ELF-1 (cell line): Measurements from ENCODE around the gene GALNT10.

ENCODE experiments used
- DNase-seq: peaks from one replicate; pipeline ENCODE4 v3.0.0-alpha.2; 2016; ENCODE audit warnings: low read depth, low spot score

GALNT10 gene

DNA sequence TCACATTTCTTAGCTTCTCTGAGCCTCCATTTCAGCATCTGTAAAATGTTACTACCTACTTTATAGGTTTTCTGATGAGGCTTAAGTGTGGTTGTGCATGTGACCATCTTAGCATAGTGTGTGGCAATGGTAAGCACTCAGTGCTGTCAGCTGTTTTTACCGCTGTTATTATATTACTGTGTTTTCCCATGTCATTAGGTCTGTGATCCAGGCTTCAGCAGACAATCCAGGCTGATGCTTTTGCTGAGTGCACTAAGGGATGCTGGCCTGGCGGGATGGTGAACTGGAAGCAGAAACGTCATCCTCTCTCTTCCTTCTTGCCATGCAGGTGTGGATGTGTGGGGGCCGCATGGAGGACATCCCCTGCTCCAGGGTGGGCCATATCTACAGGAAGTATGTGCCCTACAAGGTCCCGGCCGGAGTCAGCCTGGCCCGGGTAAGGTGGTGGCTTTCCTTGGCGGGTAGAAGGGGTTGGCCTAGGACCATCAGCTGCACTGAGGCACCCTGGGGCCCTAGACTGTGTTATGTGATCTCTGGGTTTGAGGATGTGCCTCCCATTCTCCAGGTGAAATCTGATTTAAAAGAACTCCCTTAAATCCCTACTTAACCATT is 213.3 kb downstream of the GALNT10 start:
- no peak for DNase-seq

DNA sequence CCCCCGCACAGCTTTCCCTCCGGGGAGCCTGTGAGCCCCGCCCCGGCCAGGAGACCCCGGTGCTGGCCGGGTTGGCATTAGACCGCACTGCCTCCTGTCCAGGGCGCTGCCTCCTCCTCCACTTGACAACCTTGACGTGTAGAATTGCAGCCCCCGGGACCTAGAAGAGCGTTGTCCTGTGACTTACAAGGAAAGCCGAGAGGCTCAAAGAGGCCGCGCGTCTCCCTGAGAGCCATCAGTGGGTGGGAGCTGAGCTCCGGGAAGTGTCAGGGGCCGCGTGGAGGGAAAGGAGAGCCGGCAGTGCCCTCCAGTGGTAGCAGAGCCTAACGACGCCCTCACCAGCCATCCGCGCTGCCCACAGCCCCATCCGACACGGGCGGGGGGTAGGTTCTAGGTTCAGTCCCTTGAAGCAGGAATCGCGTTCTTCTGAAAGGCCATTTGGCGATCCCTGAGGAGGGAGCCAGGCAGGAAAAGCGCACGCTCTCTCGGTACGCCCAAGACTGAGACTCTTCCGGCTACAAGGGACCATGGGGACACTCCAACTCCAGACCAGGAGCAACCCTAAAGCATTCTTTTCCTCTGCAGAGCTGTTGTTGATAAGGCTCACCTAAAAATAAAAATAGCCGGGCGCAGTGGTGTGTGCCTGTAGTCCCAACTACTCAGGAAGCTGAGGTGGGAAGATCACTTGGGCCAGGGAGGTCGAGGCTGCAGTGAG is 214.7 kb downstream of the GALNT10 start:
- DNase-seq: peak; percentile 96

DNA sequence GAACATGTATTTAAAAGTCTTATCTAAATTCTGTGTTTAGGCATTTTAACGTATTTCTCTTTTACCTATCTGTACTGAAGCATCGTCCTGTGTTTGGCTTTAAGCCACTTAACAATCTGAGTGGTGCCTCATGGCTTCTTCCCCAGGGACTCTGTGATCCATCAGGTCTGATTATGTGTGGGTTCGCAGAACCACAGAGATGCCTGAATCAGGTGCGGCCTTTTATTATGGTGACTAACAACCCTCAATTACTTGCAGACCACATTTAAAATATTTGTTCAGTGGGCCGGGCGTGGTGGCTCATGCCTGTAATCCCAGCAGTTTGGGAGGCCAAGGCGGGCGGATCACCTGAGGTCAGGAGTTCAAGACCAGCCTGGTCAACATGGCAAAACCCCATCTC is 215.7 kb downstream of the GALNT10 start:
- DNase-seq: no peak

DNA sequence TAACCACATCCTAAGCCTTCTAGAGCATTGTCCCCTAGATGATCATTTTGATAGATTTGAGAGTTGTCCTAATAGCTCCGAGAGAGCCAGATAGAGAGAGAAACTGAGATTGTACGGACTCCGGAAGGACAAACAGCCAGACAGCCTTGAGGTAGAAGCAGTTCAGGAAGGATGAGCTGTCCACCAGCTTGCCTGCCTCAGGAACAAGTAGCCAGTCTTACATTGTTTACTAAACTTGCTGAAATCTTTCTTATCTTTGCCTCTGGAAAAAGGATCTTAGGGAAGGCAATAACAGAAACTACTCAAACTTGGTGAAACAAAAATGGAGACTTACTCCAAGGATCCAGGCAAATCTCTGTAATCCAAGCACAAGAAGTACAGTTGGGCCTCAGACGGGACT is 216.3 kb downstream of the GALNT10 start:
- DNase-seq: no peak

DNA sequence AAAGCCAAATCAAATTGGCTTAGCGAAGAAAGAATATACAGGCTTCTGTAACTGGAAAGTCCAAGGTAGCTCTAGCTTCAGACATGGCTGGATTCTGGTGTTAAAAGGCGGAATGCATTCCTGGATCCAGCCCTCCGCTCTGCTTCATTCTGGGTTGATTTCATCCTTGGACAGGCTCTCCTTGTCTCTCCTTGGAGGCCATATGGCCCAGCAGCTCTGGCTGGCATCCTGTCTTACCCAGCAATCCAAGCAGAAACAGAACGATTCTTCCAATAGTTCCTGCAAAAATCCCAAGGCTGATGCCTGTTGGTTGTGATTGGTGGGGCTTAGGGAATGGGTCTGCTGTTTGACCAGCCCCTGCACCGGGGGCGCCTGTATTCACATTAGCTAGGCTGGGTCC is 218.3 kb downstream of the GALNT10 start:
- no peak for DNase-seq

DNA sequence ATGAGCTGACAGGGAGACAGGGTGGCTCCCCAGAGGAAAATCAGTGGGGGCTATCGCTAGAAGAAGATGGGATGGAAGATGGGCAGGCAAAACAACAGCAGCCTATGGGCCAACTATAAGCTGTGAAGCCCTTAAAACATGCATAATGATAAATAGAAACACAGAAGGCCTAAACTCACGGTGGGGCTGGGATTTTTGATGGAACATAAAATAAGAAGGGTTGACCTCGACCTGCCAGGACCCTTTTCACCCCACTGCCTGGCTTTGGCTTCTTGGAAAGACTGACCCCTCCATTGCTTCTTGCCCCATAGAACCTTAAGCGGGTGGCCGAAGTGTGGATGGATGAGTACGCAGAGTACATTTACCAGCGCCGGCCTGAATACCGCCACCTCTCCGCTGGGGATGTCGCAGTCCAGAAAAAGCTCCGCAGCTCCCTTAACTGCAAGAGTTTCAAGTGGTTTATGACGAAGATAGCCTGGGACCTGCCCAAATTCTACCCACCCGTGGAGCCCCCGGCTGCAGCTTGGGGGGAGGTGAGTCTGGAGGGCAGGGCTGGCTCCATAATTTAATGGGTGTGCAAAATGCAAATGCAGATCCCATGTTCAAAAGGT is 218.8 kb downstream of the GALNT10 start:
- no peak for DNase-seq

DNA sequence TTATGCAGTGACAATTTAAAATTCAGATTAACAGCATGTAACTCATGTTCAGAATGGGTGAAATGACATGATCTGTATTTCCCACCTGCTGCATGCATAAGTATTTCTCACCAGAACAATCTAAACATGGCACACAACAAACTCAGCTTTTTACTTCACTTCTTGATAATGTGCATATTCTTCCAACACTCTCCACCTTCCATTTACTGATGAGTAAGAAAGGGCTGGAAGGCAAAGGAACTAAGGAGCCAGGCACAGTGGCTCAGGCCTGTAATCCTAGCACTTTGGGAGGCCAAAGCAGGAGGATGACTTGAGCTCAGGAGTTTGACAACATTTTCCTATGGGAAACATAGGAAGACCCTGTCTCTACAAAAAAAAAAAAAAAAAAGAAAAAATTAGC is 219.5 kb downstream of the GALNT10 start:
- no peak for DNase-seq

DNA sequence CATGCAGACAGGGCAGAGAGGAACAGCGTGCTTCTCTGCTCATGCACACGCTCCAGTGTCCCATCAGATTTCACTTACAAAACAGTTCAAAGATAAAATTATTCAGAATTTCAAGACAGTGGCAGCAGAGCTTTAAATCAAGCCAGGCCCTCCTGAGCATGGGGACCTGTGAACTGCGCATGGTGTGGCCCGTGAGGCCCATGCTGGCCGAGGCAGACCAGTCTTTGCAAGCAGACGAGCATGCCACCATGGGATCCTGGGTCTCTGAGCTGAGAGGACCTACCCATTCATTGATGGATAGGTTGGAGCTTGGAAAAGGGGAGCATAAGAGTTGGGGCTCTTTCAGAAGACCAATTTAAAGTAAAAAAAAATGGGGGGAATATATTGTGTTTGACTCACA is 220.3 kb downstream of the GALNT10 start:
- DNase-seq: no peak

DNA sequence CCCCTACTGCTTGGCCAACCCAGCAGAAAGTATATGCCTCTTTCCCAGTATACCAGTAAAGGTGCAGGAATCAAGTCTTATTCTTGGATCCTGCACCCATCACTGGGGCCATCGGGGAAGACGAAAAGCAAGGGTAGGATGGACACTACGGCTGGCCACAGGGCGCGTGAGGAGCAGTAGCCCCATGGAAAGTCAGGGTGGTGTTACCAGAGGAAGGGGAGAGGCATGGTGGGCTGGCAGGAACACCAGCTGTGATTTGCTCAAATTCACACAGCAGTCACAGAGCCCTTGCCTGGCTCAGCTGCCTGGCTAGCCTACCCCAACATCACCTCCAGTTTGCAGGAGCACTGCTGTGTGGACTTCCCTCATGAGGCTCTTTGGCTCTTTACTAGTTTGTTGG is 220.8 kb downstream of the GALNT10 start:
- DNase-seq: no peak

DNA sequence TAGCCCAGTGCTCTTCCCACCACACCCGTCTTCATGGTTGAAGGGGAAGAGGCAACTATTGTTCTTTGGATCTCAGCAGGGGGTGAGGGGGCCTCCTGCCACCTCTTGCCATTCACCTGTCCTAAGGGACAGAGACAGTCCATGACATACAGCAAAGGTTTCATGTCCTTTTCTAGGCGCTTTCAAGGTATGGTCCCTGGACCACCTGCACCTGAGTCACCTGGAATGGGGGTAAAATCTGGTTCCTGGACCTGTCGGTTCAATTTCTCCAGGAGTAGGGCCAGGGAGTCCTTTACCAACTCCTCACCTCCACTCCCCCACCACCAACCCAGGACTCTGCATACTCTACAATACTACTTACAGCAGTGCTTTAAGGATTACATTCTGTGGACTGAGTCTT is 221.8 kb downstream of the GALNT10 start:
- no peak for DNase-seq

DNA sequence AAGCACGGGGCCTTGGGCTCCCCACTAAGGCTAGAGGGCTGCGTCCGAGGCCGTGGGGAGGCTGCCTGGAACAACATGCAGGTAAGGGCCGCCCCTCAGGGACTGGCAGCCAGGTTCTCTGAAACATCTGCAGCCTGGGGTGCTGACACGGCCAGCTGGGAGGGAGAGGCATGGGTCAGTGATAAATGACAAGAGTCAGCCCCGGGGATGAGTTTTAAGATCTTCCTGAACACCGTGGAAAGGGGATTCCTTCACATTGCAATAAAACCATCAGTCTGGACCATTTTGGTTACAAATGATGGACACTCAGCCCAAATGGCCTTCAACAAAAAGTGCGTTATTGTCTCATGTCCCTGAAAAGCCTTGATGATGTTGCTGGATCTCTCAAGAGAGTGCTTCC is 222.4 kb downstream of the GALNT10 start:
- DNase-seq: no peak

DNA sequence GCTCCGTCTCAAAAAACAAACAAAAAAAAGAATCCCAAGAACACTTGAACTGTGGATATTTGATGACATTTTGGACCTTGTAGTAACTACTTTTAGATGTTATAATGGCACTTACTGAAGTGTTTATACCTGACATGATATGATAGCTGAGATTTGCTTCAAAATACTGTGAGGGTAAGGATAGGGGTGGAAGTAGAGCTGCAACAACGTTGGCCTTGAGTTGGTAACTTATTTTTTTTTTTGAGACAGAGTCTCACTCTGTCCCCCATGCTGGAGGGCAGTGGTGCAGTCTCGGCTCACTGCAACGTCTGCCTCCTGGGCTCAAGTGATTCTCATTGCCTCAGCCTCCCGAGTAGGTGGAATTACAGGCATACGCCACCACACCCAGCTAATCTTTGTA is 224.6 kb downstream of the GALNT10 start:
- DNase-seq: no peak

DNA sequence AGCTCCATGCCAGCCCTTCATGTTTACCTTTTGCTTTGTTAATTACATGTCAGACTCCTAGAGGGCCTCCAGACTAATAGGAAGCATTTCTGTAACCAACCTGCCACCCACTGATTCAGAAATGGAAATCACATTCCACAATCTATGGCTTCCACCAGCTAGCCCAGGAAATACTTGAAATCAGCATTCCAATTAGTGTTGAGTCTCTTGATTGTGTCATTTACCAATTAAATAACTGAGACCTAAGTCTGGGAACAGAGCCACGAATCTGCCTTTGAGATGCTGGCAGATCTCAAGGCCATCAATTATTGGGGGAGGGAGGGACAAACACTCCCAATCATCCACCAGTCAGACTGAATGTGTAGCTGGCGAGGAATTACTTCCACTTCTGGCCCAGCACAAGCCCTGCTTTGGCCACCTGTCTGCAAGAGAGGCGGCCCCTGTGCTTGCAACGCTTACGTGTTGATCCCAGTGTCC is 227.8 kb downstream of the GALNT10 start:
- no peak for DNase-seq

DNA sequence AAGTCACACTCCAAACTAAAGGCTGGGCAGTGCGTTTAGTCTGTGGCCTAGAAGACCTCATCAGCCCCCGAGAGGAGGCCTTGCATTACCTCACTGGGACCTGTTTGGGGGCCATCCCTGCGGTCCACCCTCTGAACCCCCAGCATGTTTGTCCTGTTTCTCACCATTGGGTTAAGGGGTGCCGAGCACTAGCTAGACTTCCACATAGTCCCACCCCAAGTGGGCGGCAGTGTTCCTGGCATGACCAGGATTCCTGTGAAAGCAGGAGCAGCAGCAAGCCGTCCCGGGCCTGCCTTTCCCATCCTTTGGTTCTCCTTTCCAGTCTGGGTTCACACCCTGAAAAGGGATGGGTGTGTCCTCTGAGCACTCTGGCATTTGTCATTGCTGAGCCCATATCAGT is 228.7 kb downstream of the GALNT10 start:
- DNase-seq: no peak

DNA sequence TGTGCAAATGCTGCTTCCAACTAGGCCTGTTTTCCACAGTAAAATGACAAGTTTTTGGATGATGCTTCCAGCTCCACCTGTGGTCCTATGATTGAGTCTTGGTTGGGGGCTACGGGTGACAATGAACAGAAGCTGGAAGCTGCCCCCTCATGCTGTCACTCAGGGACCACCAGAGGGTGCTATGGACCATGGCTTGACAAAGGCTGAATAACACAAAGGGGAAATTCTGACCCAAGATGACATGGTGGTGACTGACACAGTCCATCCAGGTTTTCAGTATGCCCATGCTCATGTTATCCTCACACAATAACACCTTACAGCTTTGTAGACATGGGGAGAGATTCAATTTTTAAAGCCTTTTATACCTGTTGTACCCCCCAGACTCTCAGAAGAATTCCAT is 231.3 kb downstream of the GALNT10 start:
- DNase-seq: peak; percentile 61

DNA sequence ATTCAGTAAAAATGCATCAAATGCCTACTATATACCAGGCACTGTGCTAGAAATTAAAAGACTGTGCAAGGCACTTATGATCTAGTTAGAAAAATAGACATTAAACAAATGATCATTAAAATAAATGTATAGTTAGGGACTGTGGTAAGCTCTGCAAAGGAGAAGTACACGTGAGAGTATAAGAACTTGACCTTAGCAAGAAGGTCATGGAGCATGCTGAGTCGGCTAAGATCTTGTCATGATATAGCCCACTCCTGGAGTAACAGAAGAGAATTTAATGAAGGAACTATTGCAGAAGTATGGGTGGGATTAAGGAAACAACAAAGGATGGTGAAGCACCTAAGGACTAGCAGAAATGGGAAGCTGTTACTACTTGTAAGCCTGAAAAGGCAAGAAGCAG is 231.8 kb downstream of the GALNT10 start:
- no peak for DNase-seq

DNA sequence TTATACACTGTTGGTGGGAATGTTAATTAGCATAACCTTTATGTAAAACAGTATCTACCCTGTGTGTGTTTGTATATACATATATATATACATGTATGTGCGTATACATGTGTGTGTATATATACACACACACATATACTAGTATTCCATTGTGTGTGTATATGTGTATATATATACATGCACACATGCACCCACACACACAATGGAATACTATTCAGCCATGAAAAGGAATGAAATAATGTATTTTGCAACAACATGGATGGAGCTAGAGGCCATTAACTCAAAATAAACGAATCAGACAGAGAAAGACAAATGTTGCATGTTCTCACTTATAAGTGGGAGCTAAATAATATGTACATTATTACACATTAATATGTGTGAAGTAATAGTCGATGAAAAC is 237.7 kb downstream of the GALNT10 start:
- no peak for DNase-seq

DNA sequence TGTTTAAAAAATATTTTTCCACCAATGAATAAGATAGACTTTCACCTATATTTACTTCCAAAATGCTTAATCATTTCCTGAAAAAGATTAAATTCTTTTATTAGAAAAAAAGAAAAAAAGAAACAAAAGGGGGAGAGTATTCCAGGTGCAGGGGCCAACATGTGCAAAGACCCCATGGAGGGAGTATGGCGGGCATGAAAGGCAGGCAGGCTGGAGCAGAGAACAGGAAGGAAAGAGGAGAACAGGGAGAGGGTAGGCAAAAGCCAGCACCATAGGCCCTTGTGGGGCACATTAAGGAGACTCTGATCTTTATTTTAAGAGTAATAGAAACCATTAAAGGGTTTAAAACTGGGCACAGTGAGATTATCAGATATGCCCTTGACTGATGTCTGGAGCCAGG is 238.8 kb downstream of the GALNT10 start:
- no peak for DNase-seq

DNA sequence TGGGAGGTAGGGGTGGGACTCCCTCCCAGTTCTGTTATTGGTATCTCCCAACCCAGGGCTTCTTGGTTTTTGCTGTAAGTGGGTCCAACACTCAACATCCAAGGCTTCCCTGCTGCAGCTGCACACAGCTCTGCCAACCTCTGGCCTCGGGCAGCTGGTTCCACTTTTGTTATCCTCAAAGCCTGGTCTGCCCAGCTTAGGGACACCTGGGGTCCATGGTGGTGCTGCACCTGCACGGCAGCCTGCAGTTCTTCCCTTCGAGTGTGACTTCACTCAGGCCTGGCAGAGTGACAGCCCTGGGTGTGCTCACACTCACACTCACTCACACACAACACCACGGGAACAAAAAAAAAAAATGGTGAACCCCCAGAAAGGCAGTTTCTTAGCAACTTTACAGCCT is 239.9 kb downstream of the GALNT10 start:
- DNase-seq: no peak

DNA sequence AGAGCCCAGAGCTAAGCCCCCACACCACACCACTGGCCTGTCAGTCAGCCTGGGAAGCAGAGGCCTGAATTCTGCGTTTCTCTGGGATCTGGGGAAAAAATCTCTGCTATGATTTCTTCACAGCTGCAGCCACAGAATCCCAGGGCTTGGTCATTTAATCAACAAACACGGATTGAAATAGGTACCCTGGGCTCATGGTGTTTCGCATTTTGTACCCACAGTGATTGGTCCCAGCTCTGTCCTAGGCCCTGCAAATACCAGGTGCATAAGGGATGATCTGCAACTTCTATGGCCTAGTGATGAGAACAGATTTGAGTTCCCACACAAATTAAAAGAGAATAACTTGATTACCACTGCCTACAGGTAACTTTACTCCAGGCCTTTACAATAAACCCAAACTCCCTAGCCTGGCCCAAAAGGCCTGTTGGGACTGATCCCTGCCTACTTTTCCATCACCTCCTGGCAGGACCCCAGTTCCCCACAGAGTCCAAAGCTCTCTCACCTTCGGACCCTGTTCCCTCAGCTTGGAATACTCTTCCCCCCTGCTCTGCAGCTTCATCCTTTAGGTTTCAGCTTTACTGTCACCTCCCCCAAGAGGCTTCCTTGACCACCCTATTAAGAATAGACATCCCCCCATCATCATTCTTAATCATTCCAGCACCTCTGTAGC is 240.6 kb downstream of the GALNT10 start:
- no peak for DNase-seq

DNA sequence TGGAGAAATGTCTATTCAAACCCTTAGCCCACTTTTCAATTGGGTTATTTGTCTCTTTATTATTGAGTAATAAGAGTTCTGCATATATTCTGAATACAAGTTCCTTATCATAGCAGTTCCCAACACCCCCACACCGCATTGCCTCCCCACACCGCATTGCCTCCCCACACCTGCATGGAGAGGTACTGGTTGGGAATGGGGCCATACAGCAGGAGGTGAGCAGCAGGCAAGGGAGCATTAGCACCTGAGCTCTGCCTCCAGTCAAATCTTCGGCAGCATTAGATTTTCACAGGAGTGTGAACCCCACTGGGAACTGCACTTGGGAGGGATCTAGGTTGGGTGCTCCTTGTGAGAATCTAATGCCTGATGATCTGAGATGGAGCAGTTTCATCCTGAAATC is 244.7 kb downstream of the GALNT10 start:
- no peak for DNase-seq

DNA sequence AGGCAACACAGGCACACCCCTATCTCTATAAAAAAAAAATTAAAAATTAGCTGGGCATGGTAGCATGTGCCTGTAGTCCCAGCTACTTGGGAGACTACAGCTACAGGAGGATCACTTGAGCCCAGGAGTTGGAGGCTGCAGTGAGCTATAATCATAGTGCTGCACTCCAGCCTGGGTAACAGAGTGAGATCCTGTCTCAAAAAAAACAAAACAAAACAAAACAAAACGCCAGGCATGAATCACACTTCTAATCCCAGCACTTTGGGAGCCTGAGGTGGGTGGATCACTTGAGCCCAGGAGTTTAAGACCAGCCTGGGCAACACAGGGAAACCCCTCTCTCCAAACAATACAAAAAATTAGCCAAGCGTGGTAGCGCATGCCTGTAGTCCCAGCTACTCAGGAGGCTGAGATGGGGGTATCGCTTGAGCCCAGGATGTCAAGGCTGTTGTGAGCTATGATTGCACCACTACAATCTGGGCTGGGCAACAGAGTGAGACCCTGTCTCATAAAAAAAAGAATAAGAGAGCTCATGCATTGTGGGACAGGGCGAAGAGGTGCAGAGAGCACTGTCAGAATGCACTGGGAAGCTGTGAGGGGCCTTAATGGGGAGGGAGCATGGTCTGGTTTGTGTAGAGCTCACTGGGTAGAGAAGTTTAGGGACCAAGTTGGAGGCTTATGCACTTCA is 246.9 kb downstream of the GALNT10 start:
- DNase-seq: no peak
